Glutamatergic neuron (in vitro differentiated cells): Measurements from ENCODE around the gene CACNG7. TPM values are rescaled to one million over a fixed set of nuclear protein-coding genes. Genes with fewer than 3 reads are reported as not detected.

Source experiments
- DNase-seq: peaks from one replicate; pipeline ENCODE4 v3.0.0; 2022
- H3K27ac Mint-ChIP-seq: one replicate; pipeline ENCODE4 v1.8.0; 2020; ENCODE audit warnings: mild to moderate bottlenecking, mixed read lengths, inconsistent platforms; ENCODE audit not compliant: unreplicated experiment
- H3K27me3 Mint-ChIP-seq: one replicate; pipeline ENCODE4 v1.8.0; 2020; ENCODE audit warnings: mild to moderate bottlenecking, moderate library complexity, mixed read lengths, inconsistent platforms; ENCODE audit not compliant: unreplicated experiment
- H3K36me3 Mint-ChIP-seq: one replicate; pipeline ENCODE4 v1.8.0; 2020; ENCODE audit warnings: mild to moderate bottlenecking, mixed read lengths, inconsistent platforms; ENCODE audit not compliant: unreplicated experiment
- H3K4me1 Mint-ChIP-seq: one replicate; pipeline ENCODE4 v1.8.0; 2020; ENCODE audit warnings: mild to moderate bottlenecking, low read depth, mixed read lengths, inconsistent platforms; ENCODE audit not compliant: unreplicated experiment
- H3K4me3 Mint-ChIP-seq: one replicate; pipeline ENCODE4 v1.8.0; 2020; ENCODE audit warnings: mild to moderate bottlenecking, mixed read lengths, inconsistent platforms; ENCODE audit not compliant: unreplicated experiment
- H3K9me3 Mint-ChIP-seq: one replicate; pipeline ENCODE4 v1.8.0; 2020; ENCODE audit warnings: mild to moderate bottlenecking, moderate library complexity, mixed read lengths, inconsistent platforms; ENCODE audit not compliant: unreplicated experiment
- long read RNA-seq: library from polyadenylated mRNA; unstranded; transcript quantifications from one replicate; pipeline ENCODE4 v2.0.0, GENCODE V29; 2020; ENCODE audit not compliant: unreplicated experiment
- total RNA-seq: library from RNA; stranded (reverse); fragmentation: NEBNext Ultra II Directional; extraction: Animal tissue kit (Norgen Biotek cat#: 25700); gene quantifications from one replicate; pipeline ENCODE4 v1.2.1, GENCODE V29; 2021; ENCODE audit not compliant: unreplicated experiment
- TF ChIP-seq, protein P1 (sequence below): fragments of 200-600 bp; sonication (generic); IDR thresholded peaks from one replicate; pipeline ENCODE4 v1.5.0; 2021; ENCODE audit not compliant: partially characterized antibody, unreplicated experiment

The CACNG7 gene, protein sequence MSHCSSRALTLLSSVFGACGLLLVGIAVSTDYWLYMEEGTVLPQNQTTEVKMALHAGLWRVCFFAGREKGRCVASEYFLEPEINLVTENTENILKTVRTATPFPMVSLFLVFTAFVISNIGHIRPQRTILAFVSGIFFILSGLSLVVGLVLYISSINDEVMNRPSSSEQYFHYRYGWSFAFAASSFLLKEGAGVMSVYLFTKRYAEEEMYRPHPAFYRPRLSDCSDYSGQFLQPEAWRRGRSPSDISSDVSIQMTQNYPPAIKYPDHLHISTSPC
- 60.4 TPM for total RNA-seq
- long read RNA-seq, partial matches to known transcripts: 1 of 1 reads
- long read RNA-seq, other reads (novel, unspliced or antisense): 0 of 1 reads

DNA sequence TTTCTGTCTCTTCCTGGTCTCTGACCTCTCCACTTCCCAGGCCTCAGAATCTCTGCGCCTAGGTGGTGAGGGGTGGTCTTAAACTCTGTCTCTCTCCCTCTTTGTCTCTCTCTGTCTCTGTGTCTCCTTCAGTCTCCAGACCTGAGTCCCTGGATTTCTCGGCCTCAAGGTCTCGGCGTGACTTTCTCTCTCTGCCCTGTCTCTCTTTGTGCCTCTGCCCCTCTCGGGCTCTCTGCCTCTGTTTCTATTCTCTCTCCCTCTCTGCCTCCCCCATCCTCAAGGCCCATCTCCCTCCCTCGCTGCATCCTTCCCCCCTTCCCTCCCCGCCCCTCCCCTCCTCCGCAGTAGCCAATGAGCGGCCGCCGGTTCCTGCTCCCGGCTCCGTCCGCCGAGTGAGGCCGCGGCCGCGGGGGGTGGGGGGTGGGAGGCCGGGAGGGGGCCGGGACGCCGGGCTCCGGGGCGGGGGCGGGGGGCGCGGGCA lies at the start of gene CACNG7:
TSS of gene CACNG7 (plus strand) at position 344 of the 481 bp plus-strand sequence. CDS start 3,554 bp downstream, outside the sequence.
- H3K27ac Mint-ChIP-seq: peak within 1 kb of the TSS; percentile 97
- TF ChIP-seq, protein P1, sequence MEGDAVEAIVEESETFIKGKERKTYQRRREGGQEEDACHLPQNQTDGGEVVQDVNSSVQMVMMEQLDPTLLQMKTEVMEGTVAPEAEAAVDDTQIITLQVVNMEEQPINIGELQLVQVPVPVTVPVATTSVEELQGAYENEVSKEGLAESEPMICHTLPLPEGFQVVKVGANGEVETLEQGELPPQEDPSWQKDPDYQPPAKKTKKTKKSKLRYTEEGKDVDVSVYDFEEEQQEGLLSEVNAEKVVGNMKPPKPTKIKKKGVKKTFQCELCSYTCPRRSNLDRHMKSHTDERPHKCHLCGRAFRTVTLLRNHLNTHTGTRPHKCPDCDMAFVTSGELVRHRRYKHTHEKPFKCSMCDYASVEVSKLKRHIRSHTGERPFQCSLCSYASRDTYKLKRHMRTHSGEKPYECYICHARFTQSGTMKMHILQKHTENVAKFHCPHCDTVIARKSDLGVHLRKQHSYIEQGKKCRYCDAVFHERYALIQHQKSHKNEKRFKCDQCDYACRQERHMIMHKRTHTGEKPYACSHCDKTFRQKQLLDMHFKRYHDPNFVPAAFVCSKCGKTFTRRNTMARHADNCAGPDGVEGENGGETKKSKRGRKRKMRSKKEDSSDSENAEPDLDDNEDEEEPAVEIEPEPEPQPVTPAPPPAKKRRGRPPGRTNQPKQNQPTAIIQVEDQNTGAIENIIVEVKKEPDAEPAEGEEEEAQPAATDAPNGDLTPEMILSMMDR: no peak
- peaks cover 20% of the 10 kb centered on the region for H3K27me3 Mint-ChIP-seq
- H3K4me1 Mint-ChIP-seq: peaks cover 22% of the 10 kb centered on the region
- H3K4me3 Mint-ChIP-seq: peak within 1 kb of the TSS; percentile 99
- peaks cover 13% of the 10 kb centered on the region for H3K9me3 Mint-ChIP-seq
- peak; percentile 70 for DNase-seq
- H3K36me3 Mint-ChIP-seq: no peaks in the 10 kb centered on the region

DNA sequence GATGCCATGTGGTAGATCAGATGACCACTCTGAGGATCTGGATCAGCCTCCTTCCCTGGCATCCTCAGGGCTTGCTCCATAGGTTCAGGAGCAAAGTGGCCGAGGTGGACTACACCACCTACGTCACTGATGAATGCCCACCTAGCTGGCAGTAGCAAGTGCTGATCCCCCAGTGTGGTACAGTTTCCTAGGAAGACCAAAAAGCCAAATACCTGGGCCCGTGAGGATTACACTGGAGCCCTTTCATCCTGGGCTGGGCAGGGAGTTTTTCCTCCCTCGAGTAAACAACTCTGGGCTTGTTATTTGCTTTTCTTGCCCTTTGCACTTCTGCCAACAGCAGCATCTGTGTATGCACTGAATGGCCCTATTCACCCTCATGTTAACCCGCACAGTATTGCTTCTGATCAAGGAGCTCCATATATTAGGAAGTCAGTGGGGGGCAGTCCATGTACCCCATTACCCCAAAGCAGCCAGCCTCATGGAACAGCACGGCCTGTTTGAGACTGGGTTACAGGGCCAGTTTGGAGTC lies 44.7 kb upstream of the CACNG7 start:
- TF ChIP-seq, protein P1: no peak
- Mint-ChIP-seq H3K4me1 (no peaks in the 10 kb centered on the region), H3K36me3 (no peaks in the 10 kb centered on the region), H3K4me3 (no peak overlapping the region), H3K27ac (no peak overlapping the region), H3K9me3 (peaks cover 9% of the 10 kb centered on the region), H3K27me3 (peaks cover 12% of the 10 kb centered on the region)
- no peak for DNase-seq

DNA sequence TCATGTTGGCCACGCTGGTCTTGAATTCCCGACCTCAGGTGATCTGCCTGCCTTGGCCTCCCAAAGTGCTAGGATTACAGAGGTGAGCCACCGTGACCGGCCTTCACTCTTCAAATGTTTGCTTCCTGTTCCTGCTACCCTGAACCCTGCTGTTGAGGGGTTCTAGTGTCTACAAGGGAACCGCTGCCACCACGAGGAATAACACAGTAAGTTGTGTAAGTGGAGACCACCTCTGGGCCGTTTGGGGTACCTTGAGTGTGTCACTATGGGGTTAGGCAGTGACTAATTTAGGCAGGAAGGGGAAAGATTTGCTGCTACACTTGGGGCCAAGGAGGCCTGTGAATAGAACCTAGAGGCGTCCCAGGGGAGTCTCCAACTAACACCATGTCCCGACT lies 43.6 kb upstream of the CACNG7 start:
- Mint-ChIP-seq H3K4me1 (no peaks in the 10 kb centered on the region), H3K27ac (peak overlapping the region; percentile 95), H3K4me3 (peak overlapping the region; percentile 84), H3K9me3 (peaks cover 9% of the 10 kb centered on the region), H3K27me3 (peaks cover 12% of the 10 kb centered on the region), H3K36me3 (no peaks in the 10 kb centered on the region)
- no peak for DNase-seq
- TF ChIP-seq, protein P1: no peak

DNA sequence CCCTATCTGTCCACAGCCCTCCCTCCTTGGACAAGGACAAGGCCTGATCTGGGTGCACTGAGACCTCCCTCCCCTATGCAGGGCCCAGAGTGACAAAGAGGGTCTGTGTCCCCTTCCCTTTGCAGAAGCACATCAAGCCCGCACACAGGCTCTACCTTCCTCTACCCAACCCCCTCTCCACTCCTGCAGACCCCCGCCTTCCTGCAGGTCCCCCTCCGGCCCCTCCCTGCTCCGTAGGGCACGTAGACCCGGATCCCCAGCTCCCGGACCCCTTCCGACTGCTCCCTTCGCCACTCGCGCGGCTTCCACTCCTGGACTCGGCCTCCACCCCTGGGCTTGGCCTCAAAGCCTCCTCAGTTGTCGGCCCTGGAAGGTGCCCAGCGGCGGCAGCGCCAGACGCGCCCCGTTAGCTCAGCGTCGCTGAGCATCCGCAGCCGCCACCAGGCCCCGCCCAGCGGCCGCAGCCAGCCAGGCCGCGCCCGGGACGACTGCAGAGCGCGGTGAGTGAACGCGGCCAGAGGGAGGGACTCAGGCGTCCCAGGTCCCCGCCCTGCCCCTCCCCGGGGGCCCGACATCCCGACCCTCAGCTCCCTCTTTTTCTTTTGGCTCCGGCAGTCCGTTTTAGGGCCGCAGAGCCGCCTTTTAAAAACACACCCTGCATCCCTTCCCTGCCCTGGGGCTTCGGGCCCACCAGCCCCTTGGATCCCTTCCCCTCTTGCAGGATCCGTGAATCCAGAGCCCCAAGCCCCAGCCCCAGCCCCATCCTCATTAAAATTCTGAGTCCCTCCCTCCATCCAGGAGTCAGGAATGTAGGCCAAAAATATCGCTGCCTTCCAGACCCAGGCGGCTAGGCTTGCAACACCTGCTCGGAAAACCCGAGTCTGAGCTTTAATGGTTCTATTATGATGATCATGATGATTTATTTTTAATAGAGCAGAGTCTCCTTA lies 42.9 kb upstream of the CACNG7 start:
- Mint-ChIP-seq H3K36me3 (no peaks in the 10 kb centered on the region), H3K27ac (peak overlapping the region; percentile 99), H3K27me3 (peaks cover 12% of the 10 kb centered on the region), H3K9me3 (peaks cover 11% of the 10 kb centered on the region), H3K4me1 (peaks cover 2% of the 10 kb centered on the region), H3K4me3 (peak overlapping the region; percentile 91)
- DNase-seq: peak; percentile 82
- TF ChIP-seq, protein P1: no peak
